ENCODE data around the gene REC114.
"Not testable (repeated sequence)": the region's sequence is repeated elsewhere in the genome, so short reads cannot be mapped to it uniquely, and the experiment has no call there.

The REC114 gene

GRCh38 chr15:73442968-73443367 is at the start of gene REC114:
Gene REC114, plus strand, starts transcription at chr15:73443164. Its CDS starts 22 bp downstream, at chr15:73443186.
- no peak for DNase-seq

DNA sequence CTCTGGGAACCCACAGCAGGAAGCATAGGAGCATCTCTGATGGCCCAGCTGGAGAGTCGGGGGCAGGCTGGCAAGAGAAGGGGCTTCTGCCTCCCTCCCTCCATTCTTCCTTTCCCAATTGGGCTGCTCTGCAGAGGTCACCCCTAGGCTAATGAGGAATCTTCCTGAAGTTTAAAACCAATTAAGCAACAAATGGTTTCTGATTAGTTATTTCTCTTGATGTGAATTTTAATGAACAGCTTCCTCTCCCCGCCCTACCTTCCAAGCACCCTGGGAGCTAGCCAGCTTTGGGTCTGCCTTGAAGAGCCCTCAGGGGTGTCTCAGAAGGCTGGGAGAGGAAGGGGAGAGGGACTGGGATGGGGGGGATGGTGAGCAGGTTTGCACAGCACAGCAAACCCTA is 49.6 kb upstream of the REC114 start:
- no peak for DNase-seq

DNA sequence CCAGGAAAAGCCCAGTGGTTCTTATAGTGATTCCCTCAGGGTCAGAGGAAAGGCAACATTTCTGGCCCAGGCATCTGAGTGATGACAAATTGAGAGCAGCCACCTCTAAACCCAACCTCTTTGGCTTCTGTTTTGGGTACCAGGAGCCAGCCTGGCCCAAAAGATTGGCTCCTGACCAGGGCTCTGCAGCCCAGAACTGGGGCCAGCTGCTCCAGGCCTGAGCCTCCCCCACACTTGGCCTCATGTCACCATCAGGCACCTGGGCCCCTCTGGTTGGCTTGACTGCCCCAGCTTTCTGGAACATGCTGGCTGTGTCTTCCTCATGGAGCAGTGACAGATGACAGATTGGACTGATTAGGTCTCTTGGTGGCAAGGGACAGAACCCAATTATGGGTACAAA is 48.2 kb upstream of the REC114 start:
- no peak for DNase-seq

GRCh38 chr15:73395671-73396070 is 47.3 kb upstream of the REC114 start:
- no peak for DNase-seq

- no peak for DNase-seq
Observed at GRCh38 chr15:73397461-73397860, 45.5 kb upstream of the REC114 start.

GRCh38 chr15:73398861-73399260 is 44.1 kb upstream of the REC114 start:
- DNase-seq: no peak

GRCh38 chr15:73400222-73400621 is 42.7 kb upstream of the REC114 start:
- DNase-seq: not testable (repeated sequence)

- DNase-seq: no peak
Observed at GRCh38 chr15:73403171-73403570, 39.8 kb upstream of the REC114 start.

DNA sequence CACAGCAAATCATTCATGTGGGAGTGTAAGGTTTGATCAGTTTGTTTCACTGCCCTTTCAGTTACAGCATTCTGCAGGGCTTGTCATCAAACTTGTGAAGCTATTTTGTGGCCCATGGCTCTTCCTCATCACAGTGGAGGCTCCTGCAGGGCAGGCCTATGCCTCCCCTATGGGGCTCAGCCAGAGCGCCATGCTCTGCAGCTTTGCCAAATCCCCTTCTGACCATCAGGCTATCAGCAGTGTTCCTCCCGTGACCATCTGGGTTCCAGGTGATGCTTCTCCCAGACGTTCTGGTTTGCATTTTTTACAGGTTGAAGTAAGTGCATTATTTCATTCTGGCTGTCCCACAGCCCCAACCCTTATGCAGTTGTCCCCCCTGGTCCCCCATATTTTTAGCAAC is 28.1 kb upstream of the REC114 start:
- no peak for DNase-seq

GRCh38 chr15:73424506-73424905 is 18.5 kb upstream of the REC114 start:
- no peak for DNase-seq

DNA sequence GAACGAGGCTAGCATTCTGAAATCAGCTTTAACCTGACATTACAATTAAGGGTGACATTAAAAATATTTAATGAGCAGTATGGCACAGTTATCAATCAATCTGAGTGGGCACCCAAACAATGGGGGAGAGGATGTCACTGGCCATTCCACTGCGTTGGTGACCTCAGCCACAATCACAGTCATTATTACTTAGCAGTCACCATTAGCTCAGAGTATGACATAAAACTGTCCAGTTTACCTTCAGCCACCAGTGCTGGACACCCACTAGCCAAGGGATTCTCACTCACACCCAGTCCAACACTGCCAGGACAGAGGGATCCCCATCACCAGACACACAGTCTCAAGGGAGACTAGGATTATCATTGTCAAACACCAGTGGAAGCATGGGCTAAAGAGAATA is 17.5 kb upstream of the REC114 start:
- no peak for DNase-seq

DNA sequence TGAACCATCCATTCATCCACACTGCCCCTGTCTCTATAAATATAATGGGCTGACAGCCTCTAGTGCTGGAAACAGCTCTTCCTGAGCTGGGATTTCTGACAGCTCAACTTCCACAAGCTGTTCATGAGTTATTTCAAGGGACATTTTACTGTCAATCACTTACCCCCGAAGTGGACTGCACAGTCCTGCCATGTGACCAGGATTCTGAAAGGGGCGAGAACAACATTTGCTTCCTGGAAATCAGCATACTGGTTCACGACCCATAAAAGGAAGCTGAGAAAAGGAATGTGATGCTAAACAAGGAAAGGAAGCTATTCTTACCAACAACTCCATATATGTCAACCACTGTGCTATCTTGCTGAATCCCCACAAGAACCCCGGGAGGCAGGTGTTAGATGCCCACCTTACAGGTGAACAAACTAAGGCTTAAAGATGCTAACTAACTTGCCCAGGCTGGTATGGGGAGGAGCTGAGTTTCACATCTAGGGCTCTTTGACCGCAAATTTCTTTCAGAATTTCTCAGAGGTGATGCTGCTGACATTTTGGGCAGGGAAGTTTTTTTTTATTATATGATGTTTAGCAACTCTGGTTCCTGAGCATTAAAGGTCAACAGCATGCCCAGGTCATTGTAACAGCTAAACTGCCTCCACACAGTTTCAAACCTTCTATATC is 16.5 kb upstream of the REC114 start:
- DNase-seq: no peak

DNA sequence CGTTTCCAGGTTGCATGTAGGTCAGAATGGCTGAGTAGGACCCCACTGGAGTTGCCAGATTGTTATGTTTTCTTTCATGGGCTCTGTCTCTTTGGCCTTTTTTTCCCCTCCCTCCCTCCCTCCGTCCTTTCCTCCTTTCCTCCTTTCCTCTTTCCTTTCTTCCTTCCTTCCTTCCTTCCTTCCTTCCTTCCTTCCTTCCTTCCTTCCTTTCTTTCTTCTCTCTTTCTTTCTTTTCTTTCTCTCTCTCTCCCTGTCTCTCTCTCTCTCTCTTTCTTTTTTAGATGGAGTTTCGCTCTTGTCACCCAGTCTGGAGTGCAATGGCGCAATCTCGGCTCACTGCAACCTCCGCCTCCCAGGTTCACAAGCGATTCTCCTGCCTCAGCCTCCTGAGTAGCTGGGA is 11.6 kb upstream of the REC114 start:
- DNase-seq: not testable (repeated sequence)

- no peak for DNase-seq
Observed at GRCh38 chr15:73433873-73434272, 9.1 kb upstream of the REC114 start.

DNA sequence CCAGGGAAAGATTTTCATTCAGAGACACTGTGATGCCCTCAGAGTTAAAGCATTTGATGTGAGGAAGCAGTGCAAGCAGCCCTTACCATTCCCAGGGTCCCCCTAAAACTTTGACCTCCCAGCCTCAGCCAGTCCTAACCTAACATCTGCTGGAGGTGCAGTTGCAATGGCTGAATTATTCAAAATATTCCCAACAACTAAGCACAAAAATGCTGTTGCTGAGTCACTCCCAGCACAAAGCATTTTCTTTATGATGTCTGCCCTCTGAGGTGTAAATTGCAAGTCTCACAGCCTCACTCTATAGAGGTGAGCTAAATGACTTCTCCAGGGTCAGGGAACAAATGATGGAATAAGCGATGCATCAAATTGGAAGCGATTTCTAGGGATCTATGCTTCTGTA is 6.4 kb upstream of the REC114 start:
- no peak for DNase-seq

DNA sequence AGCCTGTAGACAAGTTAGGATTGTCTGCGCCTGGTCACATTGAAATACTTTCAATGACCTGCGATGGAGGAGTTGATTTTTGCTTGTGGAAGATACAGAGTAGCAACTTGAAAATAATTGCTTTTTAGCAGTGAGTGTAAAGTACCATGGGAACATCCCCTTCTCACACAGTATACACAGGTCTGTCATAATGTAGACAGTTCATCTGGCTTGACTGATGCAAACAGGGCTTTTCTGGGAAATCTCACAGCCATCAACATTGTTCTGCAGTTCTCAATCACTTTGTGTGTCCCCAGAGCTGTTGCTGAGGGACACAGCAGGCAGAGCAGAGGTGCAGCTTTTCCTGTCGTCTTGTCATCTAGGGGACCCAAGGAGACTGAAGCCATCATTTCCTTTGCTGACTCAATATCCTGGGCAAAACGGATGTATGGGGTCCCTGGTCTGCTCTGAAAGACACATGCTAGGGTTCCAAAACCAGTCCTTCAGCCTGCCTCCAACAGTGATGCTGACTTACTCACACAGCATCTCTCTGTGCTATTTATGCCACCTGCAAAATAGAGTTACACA is 5.3 kb upstream of the REC114 start:
- DNase-seq: no peak

DNA sequence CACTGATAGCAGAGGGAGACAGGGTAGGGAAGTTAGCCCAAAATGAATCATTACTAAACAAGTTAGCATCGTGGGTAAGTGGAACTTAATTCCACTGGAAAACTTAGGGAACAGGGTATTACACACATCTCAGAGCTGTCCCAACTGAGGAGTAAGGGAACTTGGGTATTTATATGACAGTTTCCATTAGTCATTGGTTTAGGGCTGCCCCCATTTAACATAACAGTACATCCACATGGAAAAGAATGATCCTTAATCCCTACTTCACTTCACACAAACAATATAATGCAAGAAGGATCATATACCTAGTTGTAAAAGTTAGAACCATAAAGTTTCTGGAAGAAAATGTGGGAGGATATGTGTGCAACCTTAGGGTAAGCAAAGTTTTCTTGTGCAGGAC is 4.3 kb upstream of the REC114 start:
- DNase-seq: no peak

- DNase-seq: no peak
Observed at GRCh38 chr15:73440571-73440970, 2.4 kb upstream of the REC114 start.

DNA sequence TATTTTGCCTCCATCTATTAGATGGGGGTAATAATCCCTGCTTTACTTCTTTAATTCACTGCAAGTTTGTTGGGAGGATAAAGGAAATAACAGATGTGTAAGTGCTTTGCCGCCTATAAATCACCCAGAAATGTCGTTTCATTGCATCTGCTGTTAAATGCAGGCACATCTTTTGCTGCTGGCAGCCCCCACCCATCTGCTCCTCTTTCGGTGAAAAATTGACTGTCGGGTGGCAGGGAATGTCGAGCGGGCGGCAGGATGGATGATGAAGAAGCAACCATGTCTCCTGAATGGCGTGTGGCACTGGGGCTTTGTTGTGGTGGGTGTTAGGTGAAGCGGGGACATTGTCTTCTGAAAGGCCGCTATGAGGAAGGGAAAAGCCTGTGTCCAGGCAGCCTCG is 543 bp upstream of the REC114 start:
- DNase-seq: no peak

DNA sequence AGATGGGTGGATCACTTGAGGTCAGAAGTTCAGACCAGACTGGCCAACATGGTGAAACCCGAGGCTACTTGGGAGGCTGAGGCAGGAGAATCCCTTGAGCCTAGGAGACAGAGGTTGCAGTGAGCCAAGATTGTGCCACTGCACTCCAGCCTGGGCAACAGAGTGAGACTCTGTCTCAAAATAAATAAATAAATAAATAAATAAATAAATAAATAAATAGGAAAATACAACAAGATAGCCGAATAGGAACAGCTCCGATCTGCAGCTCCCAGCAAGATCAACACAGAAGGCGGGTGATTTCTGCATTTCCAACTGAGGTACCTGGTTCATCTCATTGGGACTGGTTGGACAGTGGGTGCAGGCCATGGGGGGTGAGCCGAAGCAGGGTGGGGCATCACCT is 4.5 kb downstream of the REC114 start:
- DNase-seq: not testable (repeated sequence)

DNA sequence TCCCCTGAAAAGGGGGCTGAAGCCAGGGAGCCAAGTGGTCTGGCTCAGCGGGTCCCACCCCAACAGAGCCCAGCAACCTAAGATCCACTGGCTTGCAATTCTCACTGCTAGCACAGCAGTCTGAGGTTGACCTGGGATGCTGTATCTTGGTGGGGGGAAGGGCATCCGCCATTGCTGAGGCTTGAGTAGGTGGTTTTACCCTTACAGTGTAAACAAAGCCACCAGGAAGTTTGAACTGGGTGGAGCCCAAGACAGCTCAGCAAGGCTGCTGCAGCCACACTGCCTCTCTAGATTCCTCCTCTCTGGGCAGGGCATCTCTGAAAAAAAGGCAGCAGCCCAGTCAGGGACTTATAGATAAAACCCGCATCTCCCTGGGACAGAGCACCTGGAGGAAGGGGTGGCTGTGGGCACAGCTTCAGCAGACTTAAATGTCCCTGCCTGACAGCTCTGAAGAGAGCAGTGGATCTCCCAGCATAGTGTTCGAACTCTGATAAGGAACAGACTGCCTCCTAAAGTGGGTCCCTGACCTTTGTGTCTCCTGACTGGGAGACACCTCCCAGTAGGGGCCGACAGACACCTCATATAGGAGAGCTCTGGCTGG is 5.3 kb downstream of the REC114 start:
- peak; percentile 48 for DNase-seq

- DNase-seq: not testable (repeated sequence)
Observed at GRCh38 chr15:73449980-73450379, 7.0 kb downstream of the REC114 start.

GRCh38 chr15:73454096-73454495 is 11.1 kb downstream of the REC114 start:
- DNase-seq: no peak

DNA sequence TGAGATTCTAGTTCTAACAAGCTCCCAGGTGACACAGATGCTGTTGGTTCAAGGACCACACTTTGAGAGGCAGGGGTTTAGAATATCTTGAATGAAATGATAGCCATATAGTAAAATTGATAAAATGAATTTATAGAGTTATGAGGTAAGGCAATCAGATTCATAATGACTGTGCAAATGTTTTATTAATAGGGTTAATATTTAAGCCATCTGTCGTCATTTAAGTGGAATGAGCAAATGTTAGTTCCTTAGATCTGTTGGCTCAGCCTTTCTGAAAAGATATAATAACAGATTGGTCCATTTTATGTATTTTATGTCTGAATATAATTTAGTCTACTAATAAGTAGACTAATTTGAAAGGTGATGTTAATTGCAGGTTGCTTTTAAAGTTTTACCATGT is 12.9 kb downstream of the REC114 start:
- no peak for DNase-seq

DNA sequence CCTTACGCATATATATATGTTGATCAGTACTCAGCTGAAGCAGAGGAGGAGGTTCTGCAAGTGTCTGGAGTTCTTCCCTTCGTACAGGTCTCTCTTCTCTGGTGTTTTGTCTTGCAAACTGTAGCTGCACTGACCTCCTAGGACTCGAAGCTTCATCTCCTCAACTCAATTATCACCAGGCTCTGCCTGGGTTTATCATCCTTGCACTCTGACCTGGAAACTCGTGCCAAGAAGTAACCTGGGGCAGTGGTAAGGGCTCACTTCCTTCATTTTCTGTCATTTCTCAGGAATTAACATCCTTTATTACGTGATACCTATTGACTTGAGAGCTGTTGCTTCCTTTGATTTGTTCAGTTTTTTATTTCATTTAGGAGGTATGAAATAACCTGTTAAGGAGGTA is 14.4 kb downstream of the REC114 start:
- DNase-seq: no peak
